IPS-18c (cell line): Measurements from ENCODE around the gene GDPD5.

ENCODE experiments used
- H3K4me3 ChIP-seq: 2 replicates; pipeline ENCODE4 v1.7.0; 2013; ENCODE audit warnings: low read depth, mild to moderate bottlenecking, low read length, moderate library complexity; ENCODE audit not compliant: insufficient read depth
- H3K9me3 ChIP-seq: one replicate; pipeline ENCODE4 v1.6.1; 2013; ENCODE audit warnings: mild to moderate bottlenecking, low read length, moderate library complexity; ENCODE audit not compliant: control insufficient read depth, insufficient read depth

GDPD5 gene

DNA sequence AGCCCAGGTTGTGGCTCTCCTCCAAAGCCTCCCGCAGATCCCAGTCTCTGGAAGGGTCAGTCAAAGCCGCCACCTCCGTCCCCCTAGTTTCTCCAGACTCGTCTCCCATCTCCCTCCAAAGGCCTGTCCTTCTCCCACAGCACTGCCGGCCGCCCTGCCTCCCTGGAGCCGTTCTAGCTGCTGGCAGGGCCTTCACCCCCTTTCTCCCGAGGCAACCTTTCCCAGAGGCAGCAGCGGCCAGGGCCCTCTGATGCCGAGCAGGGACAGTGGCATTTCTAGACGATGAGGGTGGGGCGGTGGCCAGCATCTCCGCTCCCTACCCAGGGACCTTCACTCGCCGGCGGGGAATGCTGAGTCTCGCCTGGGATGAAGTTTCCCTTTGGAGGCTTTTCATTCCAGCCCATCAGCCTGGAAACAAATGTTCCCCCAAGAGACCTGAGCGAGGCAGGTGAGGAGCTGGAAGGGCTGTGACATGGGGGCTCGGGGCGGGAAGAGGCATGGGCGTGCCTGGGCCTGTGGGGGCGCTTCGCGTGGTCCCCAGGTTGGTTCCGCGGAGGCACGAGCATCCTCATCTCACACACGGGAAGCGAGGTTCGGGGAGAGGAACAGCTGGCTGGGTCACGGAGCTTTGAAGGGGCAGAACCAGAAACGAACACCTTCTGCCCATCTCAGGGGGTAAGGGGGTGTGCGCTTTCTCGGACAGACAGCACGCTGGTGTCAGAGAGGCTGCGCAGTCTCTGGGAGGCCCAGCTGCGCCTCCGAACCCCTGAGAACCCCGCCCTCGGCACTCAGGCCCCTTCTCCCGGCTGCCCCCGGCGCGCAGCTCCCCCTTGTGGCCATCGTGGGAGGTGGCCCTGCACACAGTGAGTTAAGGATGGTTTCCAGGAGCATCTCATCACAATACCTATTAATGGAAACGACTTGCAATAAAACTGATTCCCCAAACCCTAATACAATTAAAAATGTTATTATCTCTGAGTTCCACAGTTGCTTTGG is 74.6 kb downstream of the GDPD5 start:
- Histone ChIP-seq H3K4me3 (no peak overlapping the region), H3K9me3 (no peaks in the 10 kb centered on the region)

DNA sequence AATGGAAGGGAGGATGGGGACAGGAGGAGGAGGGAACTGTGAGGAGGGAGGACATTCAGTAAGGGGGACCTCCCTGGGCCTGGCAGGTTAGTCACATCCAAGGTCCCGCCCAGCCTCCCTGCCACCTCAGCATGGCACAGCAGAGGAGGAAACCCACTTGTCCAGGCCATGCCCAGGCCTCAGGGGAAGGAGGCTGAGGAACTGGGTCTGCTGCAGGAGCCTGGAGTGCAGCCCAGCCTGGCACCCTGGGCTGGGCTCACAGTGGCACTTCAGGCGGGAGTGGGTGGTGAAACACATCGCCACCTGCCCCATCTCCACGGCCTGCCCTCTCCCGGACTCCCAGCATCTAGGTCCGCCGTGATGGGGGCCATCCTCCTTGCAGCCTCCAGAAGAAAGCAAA is 75.5 kb downstream of the GDPD5 start:
- no peaks in the 10 kb centered on the region for H3K9me3 ChIP-seq
- no peak overlapping the region for H3K4me3 ChIP-seq

DNA sequence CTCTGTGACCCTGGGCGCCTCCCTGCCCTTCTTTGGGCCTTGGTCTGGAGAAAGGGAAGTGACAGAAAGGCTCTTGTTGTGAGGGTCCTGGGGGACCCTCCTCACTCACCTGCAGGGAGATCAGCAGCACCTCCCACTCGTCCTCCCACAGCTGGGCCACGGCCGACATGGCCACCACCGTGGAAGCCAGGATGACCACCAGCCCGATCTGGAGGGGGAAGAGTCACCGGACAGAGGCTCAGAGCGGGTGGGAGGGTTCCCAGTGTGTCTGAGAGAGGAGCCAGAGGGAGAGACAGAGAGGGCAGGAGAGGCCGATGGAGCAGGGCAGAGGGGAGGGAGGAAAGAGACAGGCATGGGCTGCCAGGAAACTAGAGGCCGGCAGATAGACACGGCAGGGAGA is 76.0 kb downstream of the GDPD5 start:
- no peaks in the 10 kb centered on the region for H3K9me3 ChIP-seq

DNA sequence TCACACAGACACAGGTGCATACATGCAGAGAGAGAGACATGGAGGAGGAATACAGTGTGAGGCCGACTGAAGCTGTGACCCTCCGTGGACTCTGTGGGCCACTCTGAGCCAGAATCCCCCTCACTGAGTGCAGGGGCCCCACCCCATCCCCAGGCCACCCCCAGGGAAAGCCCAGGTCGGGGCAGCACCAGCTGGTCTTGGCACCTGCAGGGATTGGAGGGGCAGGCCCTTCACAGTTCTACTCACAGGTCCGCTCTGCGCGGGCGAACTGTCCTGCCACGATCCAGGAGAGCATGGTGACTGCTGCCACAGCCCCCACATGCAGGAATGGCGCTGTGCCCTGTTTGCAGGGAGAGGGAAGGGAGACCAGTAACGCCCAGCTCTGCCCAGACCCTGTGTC is 76.5 kb downstream of the GDPD5 start:
- Histone ChIP-seq H3K4me3 (no peak overlapping the region), H3K9me3 (no peaks in the 10 kb centered on the region)

More for the DNA sequence above, 76.0 kb downstream of the GDPD5 start:
- H3K4me3 ChIP-seq, result no peak overlapping the region

DNA sequence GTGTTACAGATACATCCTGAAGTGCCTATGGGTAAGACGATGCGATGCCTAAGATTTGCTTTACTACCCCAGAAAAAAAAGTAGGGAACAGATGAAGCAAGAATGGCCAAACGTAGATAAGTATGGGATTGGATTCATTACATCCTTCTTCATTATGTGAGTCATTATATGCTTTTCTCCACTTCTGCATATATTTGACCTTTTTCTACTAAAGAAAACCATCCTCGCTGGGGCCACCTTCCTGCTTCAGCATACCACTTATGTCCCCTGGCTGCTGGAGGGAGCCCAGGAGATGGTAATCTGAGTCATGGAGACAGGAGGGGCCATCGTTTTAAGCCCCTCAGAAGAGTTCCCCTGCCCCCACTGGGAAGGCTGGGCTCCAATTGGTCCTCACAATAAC is 78.3 kb downstream of the GDPD5 start:
- Histone ChIP-seq H3K4me3 (no peak overlapping the region), H3K9me3 (no peaks in the 10 kb centered on the region)

DNA sequence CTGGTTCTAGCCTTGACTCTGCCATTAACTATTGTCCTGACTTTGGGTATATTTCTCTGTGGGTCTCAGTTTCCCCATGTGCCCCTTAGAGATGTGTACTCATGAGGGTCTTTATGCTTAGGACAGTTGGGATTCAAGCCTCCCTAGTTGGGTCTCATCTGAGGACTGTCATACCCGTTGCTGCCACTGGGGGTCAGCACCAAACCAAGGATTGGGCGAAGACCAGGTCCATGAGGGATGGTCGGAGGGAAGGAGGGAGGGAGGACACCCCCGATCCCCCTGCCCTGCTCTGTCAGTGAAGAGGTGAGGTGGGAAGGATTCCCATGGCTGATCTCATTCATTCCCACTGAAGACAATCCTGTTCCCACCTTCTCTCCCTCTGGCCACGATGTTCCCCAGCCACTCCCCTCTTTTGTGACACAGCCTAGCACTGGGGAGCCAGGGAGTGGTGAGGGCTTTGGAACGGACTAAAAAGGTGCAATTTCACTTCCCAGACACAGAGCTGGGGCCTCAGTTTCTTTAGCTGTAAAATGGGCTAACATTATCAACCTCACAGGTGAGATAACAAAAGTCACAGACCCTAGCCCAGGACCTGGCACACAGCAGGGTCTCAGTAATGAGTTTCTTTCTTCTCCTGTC is 80.3 kb downstream of the GDPD5 start:
- Histone ChIP-seq H3K4me3 (no peak overlapping the region), H3K9me3 (no peaks in the 10 kb centered on the region)

DNA sequence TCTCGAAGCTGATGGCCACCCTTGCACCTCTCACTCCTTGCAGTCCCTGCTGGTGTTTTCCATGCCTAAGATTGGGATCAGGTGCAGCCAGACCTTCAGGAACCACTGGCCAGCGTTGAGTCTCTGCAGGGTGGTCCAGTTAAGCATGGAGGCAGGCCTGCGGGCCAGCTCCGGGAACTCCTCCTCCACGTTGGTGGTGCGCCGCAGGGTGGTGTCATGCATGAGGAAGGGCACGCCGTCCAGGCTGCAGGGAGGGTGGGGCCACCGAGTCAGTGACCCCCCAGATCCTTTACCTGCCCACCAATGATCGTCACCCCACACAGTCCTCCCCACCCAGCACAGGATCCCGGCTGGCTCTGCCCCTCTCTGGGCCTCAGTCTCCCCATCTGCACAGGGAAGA is 82.7 kb downstream of the GDPD5 start:
- H3K4me3 ChIP-seq, result no peak overlapping the region
- H3K9me3 ChIP-seq, result no peaks in the 10 kb centered on the region

DNA sequence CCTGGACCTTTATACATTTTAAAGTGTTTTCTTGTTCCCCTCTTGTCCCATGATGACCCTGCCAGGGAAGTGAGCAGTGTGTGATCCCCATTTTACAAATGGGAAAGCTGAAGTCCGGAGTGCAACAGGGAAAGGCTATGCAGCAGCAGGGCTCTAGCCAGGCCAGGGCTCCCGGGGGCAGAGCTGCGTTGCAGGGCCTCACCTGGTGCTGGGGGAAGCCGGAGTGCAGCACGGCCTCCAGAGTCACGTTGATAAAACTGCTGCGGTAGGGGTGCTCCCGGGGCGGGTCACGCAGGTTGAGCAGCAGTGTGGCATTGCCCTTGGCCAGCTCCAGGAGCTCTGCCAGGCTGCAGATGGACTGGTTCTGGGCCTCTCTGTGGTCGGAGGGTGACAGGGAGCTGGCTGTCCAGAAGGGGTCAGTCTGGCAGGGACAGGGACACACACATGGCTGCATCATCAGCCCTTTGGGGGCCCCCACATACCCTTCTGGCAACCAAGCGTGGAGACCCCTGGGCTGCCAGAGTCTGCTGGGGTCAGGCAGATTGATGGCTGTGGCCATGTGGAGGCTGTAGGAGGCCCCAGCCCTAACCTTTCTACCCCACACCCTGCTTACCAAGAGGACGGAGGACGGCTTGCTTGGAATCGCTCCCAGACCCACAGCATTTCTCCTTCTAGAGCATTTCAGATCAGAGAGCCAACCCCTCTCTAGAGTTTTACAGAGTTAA is 83.4 kb downstream of the GDPD5 start:
- Histone ChIP-seq H3K9me3 (no peaks in the 10 kb centered on the region), H3K4me3 (no peak overlapping the region)

DNA sequence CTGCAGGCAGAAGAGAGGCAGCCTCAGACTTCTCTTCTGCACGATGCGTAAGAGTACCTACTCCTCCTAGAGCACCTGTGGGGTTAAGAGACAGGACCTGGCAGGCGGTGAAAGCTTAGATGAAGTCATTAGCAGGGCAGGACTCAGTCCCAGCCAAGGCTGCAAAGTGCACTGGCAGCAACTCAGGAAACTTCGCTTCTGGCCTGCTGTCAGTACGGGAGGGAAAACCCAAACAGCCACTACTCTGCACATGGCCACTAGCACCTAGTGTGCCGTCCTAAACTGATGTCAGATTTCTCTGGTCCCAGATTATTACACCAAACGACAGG is 84.0 kb downstream of the GDPD5 start:
- Histone ChIP-seq H3K4me3 (no peak overlapping the region), H3K9me3 (no peaks in the 10 kb centered on the region)

DNA sequence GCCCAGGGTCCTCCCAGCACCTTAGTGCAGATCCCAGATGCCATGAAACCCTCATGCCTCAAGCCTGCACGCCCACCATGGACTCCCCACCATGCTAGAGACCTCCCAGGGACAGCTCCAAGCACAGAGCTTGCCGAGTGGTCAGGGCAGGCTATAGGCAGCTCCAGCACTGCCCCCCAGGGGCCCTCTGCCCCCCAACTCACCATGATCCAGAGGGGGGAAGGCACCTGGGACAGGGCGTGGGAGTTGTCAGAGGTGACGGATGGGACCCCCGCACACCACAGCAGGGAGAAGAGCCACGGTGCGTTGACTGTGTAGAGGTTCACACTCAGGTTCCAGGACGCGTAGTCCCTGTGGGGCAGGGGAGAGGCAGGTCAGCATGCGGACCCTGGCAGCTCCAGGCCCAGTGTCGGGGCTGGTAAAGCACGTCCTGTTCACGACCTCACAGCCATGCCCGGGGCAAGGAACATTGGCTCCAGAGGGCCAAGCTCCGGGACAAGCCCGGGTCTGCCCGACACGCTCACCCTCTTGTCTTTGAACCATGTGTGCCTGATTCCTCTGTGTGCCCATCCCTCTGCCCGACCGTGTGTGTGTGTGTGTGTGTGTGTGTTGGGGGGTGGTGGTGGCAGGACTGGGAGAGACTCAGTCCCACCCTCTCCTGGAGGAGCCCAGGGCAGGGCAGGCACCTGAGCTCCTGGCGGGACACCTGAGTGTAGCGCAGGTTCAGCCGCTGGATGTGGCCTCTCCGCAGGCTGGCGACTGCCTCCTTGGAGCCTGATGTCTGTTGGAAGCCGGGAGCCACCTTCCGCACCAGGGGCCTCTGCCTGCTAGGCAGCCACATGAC is 84.6 kb downstream of the GDPD5 start:
- H3K9me3 ChIP-seq, result no peaks in the 10 kb centered on the region
- no peak overlapping the region for H3K4me3 ChIP-seq

DNA sequence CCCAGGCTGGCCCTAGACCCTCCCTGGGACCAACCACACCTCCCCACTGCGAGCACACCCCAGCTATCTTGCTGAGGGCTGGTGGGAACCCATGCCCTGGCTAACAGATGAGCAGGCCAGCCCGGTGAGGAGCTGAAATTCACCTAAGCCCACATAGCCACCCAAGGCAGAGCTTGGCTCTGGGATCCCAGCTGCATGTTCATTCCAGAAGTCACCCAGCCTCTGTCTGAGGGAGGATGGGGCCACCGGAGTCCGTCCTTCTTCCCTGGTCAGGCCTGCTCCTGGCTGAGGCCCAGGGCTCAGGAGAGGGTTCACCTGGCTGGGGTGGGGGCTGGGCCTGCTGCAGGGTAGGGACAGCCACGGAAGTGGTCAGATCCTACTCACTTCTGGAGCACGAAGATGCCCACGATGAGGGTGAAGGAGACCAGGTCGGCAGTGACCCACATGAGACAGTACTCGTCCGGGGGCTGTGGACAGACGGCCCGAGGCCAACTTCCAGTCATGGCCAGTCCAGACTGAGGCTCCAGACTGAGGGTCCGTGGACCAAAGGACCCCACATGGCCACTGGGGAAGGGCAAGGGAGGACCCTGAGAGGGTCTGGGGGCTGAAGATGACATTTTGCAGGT is 86.1 kb downstream of the GDPD5 start:
- no peaks in the 10 kb centered on the region for H3K9me3 ChIP-seq
- H3K4me3 ChIP-seq, result no peak overlapping the region

DNA sequence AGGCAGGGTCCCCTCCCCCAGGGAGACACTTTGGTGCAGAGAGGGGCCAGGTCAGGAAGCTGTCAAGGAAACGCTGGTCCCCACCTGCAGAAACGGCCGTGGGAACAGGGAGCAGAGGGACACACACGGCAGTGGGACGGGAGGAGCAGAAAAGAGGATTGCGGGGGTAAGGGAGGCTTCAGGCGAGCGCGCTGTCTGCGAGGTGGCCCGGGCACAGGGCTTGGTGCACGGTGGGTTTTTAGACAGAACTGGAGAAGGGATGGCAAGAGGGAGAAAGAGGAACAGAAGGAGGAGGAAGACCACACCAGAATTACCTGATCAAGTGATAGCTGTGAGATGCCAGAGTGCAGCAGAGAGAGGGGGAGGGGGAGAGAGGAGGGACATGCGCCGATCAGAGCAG is 86.7 kb downstream of the GDPD5 start:
- no peak overlapping the region for H3K4me3 ChIP-seq
- H3K9me3 ChIP-seq, result no peaks in the 10 kb centered on the region

DNA sequence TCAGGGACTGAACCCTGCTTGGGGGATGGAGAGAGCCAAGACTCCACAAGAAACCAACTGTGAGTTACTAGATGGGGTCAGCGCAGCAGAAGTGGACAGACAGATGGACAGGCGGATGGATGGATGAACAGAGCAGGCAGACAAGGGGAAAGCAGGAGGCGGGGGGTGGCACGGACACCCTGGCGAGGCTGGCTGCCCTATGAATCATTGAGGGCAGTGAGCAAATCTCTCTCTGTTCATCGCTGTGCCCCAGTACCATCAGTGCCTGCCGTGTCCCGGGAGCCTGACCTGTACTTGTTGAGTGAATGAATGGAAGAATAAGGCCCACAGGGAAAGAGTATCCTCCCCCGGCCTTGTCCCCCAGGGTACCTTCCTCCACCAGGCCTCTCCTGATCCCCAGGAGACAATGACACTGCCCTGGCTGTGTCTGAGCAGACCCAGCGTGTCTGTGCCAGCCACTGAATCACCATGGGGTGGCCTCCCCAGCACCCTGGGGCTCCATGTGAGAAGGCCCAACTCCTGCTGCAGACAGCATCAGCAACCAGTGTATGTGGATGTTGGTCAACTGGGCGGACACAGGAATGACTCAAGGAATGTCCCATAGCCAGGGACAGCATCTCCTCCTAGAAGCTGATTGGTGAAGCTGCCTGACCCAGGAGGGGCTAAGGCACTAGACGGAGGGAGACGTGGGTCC is 87.6 kb downstream of the GDPD5 start:
- no peaks in the 10 kb centered on the region for H3K9me3 ChIP-seq
- no peak overlapping the region for H3K4me3 ChIP-seq

DNA sequence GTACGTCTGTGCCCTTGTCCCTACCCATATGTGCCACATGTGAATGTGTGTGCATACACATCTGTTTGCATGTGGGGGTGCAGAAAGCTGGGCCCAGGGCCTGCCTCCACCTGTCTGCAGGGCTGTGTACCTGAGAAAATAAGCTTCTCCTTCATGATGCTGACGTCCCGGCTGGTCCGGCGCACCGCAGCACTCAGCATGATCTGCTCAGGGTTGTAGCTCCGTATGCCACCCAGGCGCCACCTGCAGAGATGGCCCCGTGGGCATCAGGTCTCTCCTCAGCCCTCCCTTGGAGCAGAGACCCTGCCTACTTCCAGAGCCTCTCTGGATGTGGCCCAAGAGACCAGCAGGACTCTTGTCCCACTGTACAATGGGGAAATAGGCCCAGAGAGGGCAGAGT is 88.9 kb downstream of the GDPD5 start:
- H3K9me3 ChIP-seq, result no peaks in the 10 kb centered on the region

DNA sequence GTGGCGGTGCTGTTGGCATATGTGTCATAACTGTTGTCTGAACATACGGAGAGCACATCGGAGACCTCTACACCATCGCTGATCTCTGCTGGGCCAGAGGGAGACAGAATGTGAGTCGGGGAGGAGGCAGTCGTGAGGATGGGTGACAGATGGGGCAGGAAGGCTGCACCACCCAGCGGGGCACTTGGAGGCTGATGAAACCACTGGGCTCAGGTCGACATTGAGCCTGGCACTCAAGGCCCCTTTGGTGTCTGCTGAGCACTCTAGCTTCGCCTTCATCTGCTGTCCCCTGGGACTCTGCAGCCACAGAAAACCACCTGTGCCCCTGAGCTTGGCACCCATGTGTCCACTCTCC is 90.2 kb downstream of the GDPD5 start:
- Histone ChIP-seq H3K4me3 (no peak overlapping the region), H3K9me3 (peaks cover 3% of the 10 kb centered on the region)

More for the DNA sequence above, 88.9 kb downstream of the GDPD5 start:
- H3K4me3 ChIP-seq, result no peak overlapping the region

DNA sequence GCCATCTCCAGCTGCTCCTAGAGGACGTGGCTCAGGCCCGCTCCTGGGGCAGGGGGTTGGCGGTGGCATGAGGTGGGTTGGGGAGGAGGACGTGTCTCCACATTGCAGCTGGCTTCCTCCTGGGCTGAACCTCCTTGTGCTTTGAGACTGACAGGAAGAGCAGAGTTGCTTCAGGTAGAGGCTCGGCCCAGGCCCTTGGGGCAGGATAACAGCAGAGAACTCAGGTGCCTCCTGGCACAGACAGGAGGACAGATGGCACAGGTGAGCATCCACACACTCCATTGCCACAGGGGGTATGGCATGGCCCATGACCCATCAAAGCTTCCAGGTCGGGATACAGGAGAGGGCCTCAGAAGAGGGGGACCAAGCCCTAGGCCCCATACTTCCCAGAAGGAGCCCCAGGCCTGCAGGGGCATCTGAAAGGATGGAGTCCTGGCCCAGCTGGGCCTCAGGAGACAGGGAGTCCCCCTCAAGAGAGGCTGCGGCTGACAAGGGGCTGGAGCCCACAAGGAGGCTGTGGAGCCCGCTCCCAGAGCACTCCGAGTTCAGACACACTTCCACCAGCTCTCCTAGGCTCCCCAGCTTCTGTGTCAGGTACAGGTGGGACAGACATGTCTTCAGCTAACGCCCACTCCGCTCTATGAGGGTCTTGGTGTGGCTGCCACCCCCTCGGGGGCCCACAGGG is 90.7 kb downstream of the GDPD5 start:
- Histone ChIP-seq H3K4me3 (no peak overlapping the region), H3K9me3 (peaks cover 3% of the 10 kb centered on the region)
